HS-27A (cell line): ENCODE data around the gene TSACC.

Source experiments
- DNase-seq: peaks from one replicate; pipeline ENCODE4 v3.0.0-alpha.2; 2012; ENCODE audit warnings: low read depth, missing footprints

Gene TSACC

GRCh38 chr1:156394835-156395461 lies 56.6 kb downstream of the TSACC start:
- DNase-seq, result no peak
